ENCODE measurements around the gene GLRA2.

- no peak for TF ChIP-seq POLR2A (IDR thresholded peaks at IDR 0.05; ENCODE audit: low read depth, low read length)
- no peak for TF ChIP-seq POLR2AphosphoS5 (IDR thresholded peaks at IDR 0.05; ENCODE audit: low read depth, low read length)
- no peak for TF ChIP-seq PAX5 (IDR thresholded peaks at IDR 0.05; ENCODE audit: insufficient read depth, low read length, severe bottlenecking)
- no peak for TF ChIP-seq TAF1 (IDR thresholded peaks at IDR 0.05; ENCODE audit: low read depth, low read length)
- TF ChIP-seq SPI1 (IDR thresholded peaks at IDR 0.05; ENCODE audit: low read depth, low read length), result no peak
- no peak for TF ChIP-seq POU2F2 (IDR thresholded peaks at IDR 0.05; ENCODE audit: low read depth, low read length)
Measured at GRCh38 chrX:14509325-14510057, 19.8 kb upstream of the GLRA2 start.

Data from GM12891 (cell line).